GM12878 (cell line): Measurements from ENCODE around the gene FEN1. TPM values are rescaled to one million over a fixed set of nuclear protein-coding genes. Genes with fewer than 3 reads are reported as not detected.

Experiments
- BHLHE40 ChIP-seq, 2 experiments: fragments of 450-650 bp in 1 of 2; IDR thresholded peaks; 2 replicates each; pipeline ENCODE4 v1.6.1; 2011 to 2017; ENCODE audit warnings: low read depth in 2 of 2, borderline replicate concordance in 1 of 2, improper control_type of control experiment in 1 of 2, low read length in 1 of 2, mild to moderate bottlenecking in 1 of 2
- CHD4 ChIP-seq: fragments of 200-600 bp; sonication (generic); IDR thresholded peaks from 2 replicates; pipeline ENCODE4 v1.6.1; 2016; ENCODE audit warnings: mild to moderate bottlenecking
- CUX1 ChIP-seq: IDR thresholded peaks from 2 replicates; pipeline ENCODE4 v1.6.1; 2012; ENCODE audit warnings: improper control_type of control experiment, low read depth, low read length; ENCODE audit not compliant: insufficient replicate concordance
- ELK1 ChIP-seq: IDR thresholded peaks from 2 replicates; pipeline ENCODE4 v1.6.1; 2012; ENCODE audit warnings: low read depth, low read length, improper control_type of control experiment
- HDAC6 ChIP-seq: fragments of 200-600 bp; sonication (generic); IDR thresholded peaks from one replicate; pipeline ENCODE4 v1.8.0; 2017; ENCODE audit warnings: antibody characterized with exemption; ENCODE audit not compliant: unreplicated experiment
- NRF1 ChIP-seq: conservative IDR thresholded peaks from 2 replicates; pipeline ENCODE4 v1.6.1; 2011; ENCODE audit warnings: mild to moderate bottlenecking, low read depth, low read length, improper control_type of control experiment
- polyA plus RNA-seq, 11 experiments: library from polyadenylated mRNA; depleted of rRNA in 4 of 11; unstranded in 6 of 11; stranded (reverse) in 5 of 11; fragments of >200 nt; fragmentation: Nextera tagmentation in 4 of 11; fragmentation: Illumina TruSeq in 1 of 11; extraction: Ambion mirVana in 4 of 11; extraction: Trizol in 1 of 11; gene quantifications; 1 replicate in 1 of 11; 2 replicates in 10 of 11; pipeline versions ENCODE4 v1.2.1 to v1.2.3, GENCODE V29; 2011 to 2016; ENCODE audit warnings: inconsistent platforms in 2 of 11, missing spikeins in 2 of 11, low read depth in 1 of 11
- total RNA-seq, 4 experiments: library from RNA; depleted of rRNA in 3 of 4; stranded (reverse); fragments of >200 nt in 3 of 4; fragmentation: Illumina TruSeq in 1 of 4; extraction: Trizol in 1 of 4; gene quantifications; 2 replicates each; pipeline versions ENCODE4 v1.2.1 to v1.2.3, GENCODE V29; 2013 to 2021

FEN1 gene
- total and polyA plus RNA-seq, 10 of the 15 experiments (the other 5 are each of a cell fraction or from before 2014, with no cell fraction given) = 54.8 to 282 (median 125) TPM

- TF ChIP-seq CUX1 = no peak
- no peak for TF ChIP-seq ELK1
- no peak for TF ChIP-seq NRF1
- TF ChIP-seq BHLHE40 (IDR thresholded peaks at IDR 0.05; ENCODE audit: borderline replicate concordance in 1 of 2, low read depth in 2 of 2, low read length in 1 of 2) = no peak
- no peak for TF ChIP-seq HDAC6
- no peak for TF ChIP-seq CHD4
These were observed 43.0 kb upstream of the FEN1 start (continued) for GRCh38 chr11:61749591-61750217.
